Renal cortex interstitium (tissue), 15 donors: ENCODE data around the gene ATP6V1C2. TPM values are rescaled to one million over a fixed set of nuclear protein-coding genes. Genes with fewer than 3 reads are reported as not detected.

Source experiments
- DNase-seq, 11 donors: peaks; one replicate each; pipeline ENCODE4 v3.0.0-alpha.2; 2013; ENCODE audit warnings: low read depth in 9 of 11, low spot score in 4 of 11; ENCODE audit errors: extremely low read depth in 1 of 11
- long read RNA-seq, 16 experiments: transcript quantifications; one replicate each; lab custom pipeline, GENCODE V29; 2026
- polyA plus RNA-seq, 3 donors: library from polyadenylated mRNA; unstranded; fragments of 120-200 nt; gene quantifications; one replicate each; pipeline ENCODE4 v1.2.1, GENCODE V29; 2013; ENCODE audit not compliant: insufficient read length in 3 of 3

Gene ATP6V1C2
- 10 to 100 TPM in 1 of 3 donors, 1 to 10 TPM in 2; 4.8 to 11.3 (median 5.1) TPM for polyA plus RNA-seq
- long read RNA-seq, donor 1, partial matches to known transcripts, result 133 of 238 reads
- long read RNA-seq, donor 1, other reads (novel, unspliced or antisense), result 104 of 238 reads
- long read RNA-seq, donor 2, result 0 reads
- long read RNA-seq, donor 3, partial matches to known transcripts, result 171 of 323 reads
- long read RNA-seq, donor 3, other reads (novel, unspliced or antisense), result 152 of 323 reads
- long read RNA-seq, donor 4, result 0 reads
- long read RNA-seq, donor 5, result 0 reads
- long read RNA-seq, donor 6, partial matches to known transcripts, result 156 of 237 reads
- long read RNA-seq, donor 6, other reads (novel, unspliced or antisense), result 80 of 237 reads
- long read RNA-seq, donor 7, partial matches to known transcripts, result 0 of 1 reads
- long read RNA-seq, donor 7, other reads (novel, unspliced or antisense), result 0 of 1 reads
- long read RNA-seq, donor 8, partial matches to known transcripts, result 196 of 439 reads
- long read RNA-seq, donor 8, other reads (novel, unspliced or antisense), result 242 of 439 reads
- long read RNA-seq, donor 9, partial matches to known transcripts, result 103 of 204 reads
- long read RNA-seq, donor 9, other reads (novel, unspliced or antisense), result 99 of 204 reads
- long read RNA-seq, donor 10, partial matches to known transcripts, result 133 of 255 reads
- long read RNA-seq, donor 10, other reads (novel, unspliced or antisense), result 121 of 255 reads
- long read RNA-seq, donor 11, partial matches to known transcripts, result 265 of 364 reads
- long read RNA-seq, donor 11, other reads (novel, unspliced or antisense), result 99 of 364 reads
- long read RNA-seq, donor 12, partial matches to known transcripts, result 398 of 495 reads
- long read RNA-seq, donor 12, other reads (novel, unspliced or antisense), result 97 of 495 reads
- long read RNA-seq, donor 13, partial matches to known transcripts, result 422 of 598 reads
- long read RNA-seq, donor 13, other reads (novel, unspliced or antisense), result 175 of 598 reads
- long read RNA-seq, donor 14, partial matches to known transcripts, result 88 of 295 reads
- long read RNA-seq, donor 14, other reads (novel, unspliced or antisense), result 206 of 295 reads
- long read RNA-seq, donor 15, result 0 reads
- long read RNA-seq, donor 16, partial matches to known transcripts, result 847 of 869 reads
- long read RNA-seq, donor 16, other reads (novel, unspliced or antisense), result 19 of 869 reads

GRCh38 chr2:10721396-10722251, at the start of gene ATP6V1C2:
ATP6V1C2 (plus strand) TSS chr2:10721630; CDS start chr2:10722850, 1,220 bp downstream.
- peak in 2 of 11 donors; percentile 25 to 27 for DNase-seq

- DNase-seq, result no peak
Observed at GRCh38 chr2:10675131-10675530, 46.3 kb upstream of the ATP6V1C2 start.

- no peak for DNase-seq
Observed at GRCh38 chr2:10678225-10678624, 43.2 kb upstream of the ATP6V1C2 start.

- DNase-seq, result no peak
Observed at GRCh38 chr2:10680214-10680613, 41.2 kb upstream of the ATP6V1C2 start.

GRCh38 chr2:10680957-10681356, 40.5 kb upstream of the ATP6V1C2 start:
- no peak for DNase-seq

- DNase-seq, result no peak
Observed at GRCh38 chr2:10686176-10686730, 35.2 kb upstream of the ATP6V1C2 start.

GRCh38 chr2:10688921-10689807, 32.3 kb upstream of the ATP6V1C2 start:
- DNase-seq, result peak in 1 of 11 donors; percentile 11

GRCh38 chr2:10691521-10691920, 29.9 kb upstream of the ATP6V1C2 start:
- DNase-seq, result no peak

- no peak for DNase-seq
Observed at GRCh38 chr2:10700078-10700803, 21.2 kb upstream of the ATP6V1C2 start.

GRCh38 chr2:10704034-10704594, 17.3 kb upstream of the ATP6V1C2 start:
- DNase-seq, result no peak

GRCh38 chr2:10706033-10706432, 15.4 kb upstream of the ATP6V1C2 start:
- DNase-seq, result no peak

GRCh38 chr2:10707831-10708230, 13.6 kb upstream of the ATP6V1C2 start:
- DNase-seq, result no peak

- DNase-seq, result no peak
Observed at GRCh38 chr2:10709290-10709939, 12.0 kb upstream of the ATP6V1C2 start.

- no peak for DNase-seq
Observed at GRCh38 chr2:10712185-10712809, 9.1 kb upstream of the ATP6V1C2 start.

GRCh38 chr2:10716581-10716980, 4.8 kb upstream of the ATP6V1C2 start:
- DNase-seq, result no peak
